ENCODE results near the gene TSPAN33.
"Not testable (repeated sequence)": the region's sequence is repeated elsewhere in the genome, so short reads cannot be mapped to it uniquely, and the experiment has no call there.

Gene TSPAN33

DNA sequence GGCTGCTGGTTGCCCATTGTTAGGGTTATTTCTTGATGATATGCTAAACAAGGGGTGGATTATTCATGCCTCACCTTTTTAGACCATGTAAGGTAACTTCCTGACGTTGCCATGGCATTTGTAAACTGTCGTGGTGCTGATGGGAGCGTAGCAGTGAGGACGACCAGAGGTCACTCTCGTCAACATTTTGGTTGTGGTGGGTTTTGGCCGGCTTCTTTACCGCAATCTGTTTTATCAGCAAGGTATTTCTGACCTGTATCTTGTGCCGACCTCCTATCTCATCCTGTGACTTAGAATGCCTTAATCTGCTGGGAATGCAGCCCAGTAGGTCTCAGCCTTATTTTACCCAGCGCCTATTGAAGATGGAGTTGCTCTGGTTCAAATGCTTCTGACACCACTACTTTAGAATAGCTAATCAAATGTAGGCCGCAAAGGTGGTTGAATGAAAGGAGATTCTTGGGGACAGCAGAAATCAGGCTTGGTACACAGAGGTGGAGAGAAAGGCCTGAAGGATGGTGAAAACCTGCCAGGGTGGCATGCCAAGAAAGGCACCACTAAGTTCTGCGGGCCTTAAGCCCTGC lies 26.0 kb downstream of the TSPAN33 start:
- DNase-seq = no peak

DNA sequence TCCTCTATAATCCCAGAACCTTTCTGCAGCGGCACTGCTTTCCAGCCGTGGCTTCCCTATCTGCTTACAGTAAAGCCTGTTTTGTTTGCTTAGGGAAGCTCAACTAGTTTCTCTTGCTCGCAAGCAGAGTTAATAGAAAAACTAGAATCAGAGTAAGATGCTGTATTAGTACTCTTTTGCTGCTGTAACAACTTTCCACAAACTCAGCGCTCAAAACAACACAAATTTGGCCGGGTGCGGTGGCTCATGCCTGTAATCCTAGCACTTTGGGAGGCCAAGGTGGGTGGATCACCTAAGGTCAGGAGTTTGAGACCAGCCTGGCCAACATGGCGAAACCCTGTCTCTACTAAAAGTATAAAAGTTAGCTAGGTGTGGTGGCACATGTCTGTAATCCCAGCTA lies 29.4 kb downstream of the TSPAN33 start:
- not testable (repeated sequence) for DNase-seq

DNA sequence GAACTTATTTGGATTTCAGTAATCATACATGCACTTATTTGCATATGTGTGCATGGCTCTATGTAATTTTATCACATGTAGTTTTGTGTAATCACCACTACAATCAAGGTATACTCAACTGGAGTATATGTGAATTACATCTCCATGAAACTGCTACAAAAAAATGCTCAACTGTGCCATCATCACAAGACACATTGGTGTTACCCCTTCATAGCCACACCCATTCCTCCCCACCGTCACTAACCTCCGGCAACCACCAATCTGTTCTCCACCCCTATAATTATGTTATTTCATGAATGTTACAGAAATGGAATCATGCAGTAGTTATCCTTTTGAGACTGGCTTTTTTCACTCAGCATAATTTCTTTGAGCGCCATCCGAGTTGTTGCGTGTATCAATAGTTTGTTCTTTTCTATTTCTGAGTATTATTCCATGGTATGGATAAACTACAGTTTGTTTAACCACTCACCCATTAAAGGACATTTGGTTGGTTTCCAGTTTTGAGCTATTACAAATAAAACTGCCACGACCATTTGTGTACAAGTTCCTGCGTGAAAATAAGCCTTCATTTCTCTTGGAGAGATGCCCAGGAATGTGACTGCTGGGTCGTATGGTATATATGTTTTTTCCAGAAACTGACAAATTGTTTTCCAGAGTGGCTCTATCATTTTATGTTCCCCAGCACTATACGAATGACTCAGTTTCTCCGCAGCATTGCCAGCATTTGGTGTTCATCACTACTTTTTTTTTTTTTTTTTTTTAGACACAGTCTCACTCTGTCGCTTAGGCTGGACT lies 32.6 kb downstream of the TSPAN33 start:
- DNase-seq = no peak

DNA sequence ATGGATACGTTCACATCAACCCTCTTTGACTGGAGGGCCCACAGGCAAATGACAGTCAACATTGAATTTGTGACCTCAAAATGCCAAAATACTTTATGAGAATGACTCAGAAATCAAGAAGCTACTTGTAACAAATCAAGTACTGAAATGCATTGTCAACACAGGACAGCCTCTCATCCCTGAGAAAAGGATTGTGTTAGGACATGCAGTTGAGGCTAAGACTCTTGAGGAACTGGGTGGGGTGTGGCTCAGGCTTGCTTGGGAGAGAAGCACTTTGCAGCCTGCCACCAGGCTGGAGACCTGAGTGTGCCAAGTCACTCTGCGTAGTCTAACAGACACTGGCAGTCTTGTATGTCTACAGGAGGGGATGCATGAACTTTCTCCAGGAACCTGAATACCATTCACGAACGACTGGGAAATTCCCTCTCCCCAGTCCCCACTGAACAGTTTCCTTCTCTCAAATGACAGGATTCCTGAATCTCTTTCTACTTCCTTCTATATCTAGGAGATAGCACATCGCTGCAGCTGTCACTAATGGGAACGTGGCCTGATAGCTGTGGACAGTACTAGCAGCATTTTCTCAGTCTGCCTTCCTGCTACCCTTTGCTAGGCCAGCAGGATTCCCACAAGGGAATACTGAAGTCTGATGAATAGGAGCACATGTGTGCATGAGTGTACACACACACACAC lies 40.6 kb downstream of the TSPAN33 start:
- no peak for DNase-seq

DNA sequence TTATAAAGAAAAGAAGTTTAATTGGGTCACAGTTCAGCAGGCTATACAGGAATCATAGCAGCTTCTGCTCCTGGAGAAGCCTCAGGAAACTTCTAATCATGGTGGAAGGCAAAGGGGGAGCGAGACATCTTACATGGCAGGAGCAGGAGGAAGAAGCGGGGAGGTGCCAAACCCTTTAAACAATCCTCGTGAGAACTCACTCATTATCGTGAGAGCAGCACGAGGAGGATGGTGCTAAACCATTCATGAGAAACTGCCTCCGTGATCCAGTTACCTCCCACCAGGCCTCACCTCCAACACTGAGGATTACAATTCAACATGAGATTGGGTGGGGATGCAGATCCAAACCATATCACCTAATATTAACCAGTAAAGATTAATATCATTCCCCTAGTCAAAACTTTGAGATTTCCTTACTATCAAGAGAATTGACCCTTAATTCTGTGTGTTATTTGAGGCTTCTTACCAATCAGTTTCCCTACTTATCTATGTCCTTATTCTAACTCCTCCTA lies 42.3 kb downstream of the TSPAN33 start:
- DNase-seq = no peak

DNA sequence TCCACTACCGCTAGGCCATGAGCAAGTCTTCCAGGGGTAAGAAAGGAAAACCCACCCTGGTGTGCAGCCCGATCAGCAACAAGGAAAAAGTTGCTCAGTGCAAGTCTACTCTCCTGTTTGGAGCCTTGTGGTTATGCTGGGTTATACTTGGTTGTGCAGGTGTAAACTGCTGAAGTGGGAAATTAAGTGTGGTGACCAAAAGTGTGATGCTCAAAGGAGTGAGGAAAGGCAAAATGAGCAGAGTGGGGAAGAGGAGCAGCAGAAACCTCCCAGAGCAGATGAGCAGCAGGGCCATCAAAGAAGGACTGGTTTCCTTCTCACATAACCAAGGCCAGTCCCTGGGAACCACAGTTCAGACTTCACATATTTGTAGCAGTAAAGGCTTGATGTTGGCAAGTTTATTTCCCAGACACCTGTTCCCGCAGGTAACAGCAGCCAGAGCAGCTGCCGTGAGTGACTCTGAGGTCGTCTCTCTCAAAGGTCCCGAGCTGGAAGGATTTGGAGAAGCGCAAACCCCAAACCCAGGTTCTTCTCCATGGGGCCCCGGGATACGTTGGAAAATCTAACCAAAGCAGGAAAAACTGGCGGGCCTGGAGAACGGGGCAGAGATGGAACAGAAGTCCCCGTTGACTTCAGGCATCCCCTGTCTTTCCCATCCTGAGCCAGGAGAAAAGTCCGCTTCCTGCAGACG lies 43.3 kb downstream of the TSPAN33 start:
- DNase-seq = no peak

DNA sequence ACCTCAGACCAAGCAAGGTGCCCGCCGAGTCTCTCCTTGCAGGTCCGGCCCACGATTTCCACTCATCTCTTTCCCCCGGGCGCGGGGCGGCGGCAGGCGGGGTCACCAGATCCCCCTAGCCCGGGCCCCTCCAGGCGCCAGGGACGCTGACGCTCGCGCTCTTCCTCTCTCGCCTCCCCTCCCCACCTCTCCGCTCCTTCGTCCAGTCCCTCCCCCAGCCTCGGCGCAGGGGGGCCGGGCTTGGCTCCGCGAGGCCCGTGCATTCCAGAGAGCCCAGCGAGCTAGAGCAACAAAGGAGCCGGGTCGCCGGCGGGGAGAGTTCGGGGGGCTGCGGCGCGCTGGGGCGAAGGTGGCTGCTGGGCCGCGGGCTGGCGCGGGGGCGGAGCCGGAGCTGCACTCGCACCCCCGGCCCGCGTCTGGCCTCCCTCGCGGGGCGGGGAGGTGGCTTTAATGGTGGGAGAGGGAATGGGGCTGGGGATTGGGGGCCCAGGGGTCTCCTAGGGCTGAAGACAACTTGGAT lies 43.9 kb downstream of the TSPAN33 start, which contains the start of gene SMO:
Gene SMO (plus strand): TSS at position 262 of the 520 bp plus-strand sequence. CDS start 519 bp downstream, outside the sequence.
- no peak for DNase-seq

DNA sequence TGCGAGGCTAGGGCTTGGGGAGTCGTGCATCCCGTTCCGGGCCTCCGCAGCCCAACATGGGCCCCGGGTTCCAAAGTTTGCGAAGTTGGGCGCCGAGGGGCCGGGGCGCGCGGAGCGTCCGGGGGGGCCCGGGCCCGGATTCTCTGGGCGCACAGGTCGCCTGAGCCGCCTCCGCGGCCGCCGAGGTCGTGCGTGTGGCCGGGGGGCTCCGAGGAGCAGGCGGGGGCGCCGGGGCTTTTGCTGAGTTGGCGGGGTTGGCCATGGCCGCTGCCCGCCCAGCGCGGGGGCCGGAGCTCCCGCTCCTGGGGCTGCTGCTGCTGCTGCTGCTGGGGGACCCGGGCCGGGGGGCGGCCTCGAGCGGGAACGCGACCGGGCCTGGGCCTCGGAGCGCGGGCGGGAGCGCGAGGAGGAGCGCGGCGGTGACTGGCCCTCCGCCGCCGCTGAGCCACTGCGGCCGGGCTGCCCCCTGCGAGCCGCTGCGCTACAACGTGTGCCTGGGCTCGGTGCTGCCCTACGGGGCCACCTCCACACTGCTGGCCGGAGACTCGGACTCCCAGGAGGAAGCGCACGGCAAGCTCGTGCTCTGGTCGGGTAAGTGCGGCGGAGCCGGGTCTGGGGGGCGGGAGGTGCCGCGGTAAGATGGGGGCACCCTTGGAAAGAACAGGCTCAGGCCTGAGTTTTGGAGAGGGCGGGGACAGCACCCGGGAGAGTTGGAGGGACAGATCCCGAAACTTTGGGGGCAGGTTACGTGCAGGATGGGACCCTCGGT lies 44.6 kb downstream of the TSPAN33 start:
- DNase-seq = no peak

DNA sequence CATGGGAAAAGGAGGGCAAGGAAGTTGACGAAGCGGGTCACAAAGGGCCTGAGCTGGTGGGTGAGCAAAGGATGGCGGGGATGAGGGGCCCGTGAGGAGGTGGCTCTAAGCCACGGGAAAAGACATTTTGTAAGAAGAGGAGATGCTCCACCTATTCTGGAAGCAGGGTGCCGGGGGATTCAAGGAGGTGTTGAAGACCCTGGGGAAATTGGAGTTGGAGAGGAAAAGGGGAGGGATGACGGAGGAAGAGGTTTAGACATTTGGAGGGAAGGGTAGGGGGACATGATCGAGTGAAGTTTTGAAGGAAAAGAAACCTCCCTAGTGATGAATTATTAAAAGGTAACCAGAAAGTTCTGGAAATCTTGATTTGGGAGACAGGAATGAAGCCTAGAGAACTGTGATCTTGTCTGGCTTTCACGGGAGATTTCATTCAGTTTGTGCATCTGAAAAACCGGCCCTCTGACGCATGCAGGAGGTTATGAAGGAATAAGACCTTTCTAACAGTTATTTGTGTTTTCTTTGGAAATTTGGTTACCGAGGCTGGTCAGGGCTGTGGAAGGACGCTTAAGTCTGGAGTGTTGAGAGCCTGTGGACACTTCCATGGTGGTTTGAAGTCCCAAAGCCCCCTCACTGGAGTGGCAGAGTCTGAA lies 45.3 kb downstream of the TSPAN33 start:
- DNase-seq = no peak

DNA sequence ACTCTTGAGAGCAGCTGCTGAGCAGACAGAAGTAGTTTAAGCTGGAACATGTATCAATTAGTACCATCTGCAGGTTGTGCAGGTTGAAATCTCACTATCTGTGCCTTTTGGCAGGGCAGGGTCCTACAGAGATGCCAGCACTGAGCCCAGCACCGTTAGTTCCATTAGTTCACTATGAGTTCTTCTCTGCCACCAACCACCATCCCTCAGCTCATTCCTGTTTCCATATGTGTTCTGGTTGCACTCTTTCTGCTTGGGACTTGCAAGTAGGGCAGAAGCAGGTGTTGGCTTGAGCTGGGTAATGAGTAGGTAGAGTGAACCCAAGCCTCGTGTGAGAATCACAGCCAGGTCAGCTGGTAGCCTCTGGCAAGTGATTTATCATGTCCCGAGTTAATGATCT lies 46.8 kb downstream of the TSPAN33 start:
- DNase-seq = no peak

DNA sequence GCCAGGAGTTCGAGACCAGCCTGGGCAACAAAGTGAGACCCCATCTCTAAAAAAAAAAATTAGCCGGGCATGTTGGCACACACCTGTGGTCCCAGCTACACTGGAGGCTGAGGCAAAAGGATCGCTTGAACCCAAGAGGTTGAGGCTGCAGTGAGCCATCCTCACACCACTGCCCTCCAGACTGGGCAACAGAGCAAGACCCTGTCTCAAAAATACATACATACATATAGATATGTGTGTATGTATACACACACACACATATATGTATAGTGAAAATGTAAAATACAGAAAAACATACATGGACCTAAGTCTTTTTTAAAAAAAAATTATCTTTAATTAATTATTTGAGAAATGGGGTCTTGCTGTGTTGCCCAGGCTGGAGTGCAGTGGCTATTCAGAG lies 49.4 kb downstream of the TSPAN33 start:
- DNase-seq = no peak

DNA sequence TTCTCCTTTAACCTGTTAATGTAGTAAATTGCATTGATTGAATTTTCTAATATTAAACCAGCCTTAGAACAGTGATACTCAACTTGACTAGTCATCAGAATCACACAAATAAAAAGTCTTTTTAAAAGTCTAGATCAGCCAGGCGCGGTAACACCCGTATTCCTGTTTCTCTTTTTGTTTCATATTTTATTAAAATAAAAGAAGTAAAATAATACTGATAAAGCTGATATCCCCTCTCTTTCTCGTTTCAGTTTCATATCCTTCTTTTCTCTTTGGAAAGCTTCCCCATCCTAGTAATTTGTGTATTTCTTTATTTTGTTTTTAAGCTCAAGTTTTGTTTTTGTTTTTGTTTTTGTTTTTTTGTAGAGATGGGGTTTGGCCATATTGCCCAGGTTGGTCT lies 53.3 kb downstream of the TSPAN33 start:
- no peak for DNase-seq

DNA sequence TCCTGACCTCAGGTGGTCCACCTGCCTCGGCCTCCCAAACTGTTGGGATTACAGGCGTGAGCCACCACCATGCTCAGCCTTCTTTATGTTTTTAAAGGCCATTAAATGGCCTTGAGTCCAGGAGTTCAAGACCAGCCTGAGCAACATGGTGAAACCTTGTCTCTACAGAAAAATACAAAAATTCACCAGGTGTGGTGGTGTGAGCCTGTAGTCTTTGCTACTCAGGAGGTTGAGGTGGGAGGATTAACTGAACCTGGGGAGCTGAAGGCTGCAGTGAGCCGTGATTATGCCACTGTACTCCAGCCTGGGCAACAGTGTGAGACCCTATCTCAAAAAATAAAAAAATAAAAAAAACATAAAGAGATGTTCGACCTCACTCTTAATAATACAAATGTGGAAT lies 54.9 kb downstream of the TSPAN33 start:
- DNase-seq = no peak

DNA sequence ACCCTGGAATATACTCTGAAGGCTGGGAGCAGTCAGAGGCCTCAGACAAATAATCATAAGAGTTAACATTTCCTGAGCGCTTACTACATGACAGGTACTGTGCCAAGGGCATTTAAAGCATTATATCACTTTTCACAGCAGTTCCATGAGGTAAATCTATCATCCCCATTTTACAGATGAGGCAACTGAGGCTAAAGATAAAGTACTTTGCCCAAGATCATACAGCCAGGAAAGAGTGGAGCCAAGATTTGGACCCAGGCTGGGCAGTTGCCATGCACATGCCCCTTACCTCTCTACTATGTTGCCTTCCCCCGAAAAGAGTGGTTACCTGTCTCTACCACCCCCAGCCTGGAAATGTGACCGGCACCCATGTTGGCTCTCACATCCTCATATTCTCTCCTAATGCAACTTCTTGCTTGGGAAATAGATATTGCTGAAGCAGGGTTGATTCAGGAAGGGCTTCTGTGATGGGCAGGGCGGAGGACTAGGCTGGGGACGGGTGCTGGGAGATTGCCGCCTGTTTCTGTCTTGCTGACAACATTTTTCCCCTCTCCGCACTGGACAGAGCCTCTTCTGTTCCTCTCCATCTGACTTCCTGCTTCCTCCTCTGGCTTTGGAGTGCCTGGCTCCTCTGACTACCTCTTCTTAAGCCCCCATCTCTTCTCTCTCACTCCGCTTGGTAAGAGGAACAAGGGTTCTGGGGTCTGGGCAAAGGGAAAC lies 57.7 kb downstream of the TSPAN33 start:
- no peak for DNase-seq

DNA sequence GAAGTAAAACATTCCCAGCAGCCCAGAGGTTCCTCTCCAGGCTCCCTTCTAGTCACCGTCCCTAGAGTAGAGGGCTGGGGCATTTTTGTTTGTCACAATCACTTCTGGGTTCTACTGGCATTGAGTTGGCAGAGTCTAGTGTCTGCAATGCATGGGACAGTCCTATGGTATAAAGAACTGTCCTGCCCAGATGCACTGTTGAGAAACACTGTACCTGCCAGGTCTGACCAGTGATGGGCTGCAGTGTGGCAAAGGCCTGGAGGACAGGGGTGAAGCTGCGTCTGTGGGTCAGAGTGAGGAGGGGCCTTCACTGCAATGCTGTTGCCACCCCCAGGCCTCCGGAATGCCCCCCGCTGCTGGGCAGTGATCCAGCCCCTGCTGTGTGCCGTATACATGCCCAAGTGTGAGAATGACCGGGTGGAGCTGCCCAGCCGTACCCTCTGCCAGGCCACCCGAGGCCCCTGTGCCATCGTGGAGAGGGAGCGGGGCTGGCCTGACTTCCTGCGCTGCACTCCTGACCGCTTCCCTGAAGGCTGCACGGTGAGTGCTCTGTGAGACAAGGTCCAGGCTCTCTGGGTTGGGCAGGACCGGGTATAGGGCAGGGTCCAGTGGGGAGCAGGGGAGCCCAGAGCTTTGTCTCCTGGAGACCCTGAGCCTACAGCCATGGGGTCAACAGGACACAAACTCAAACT lies 58.7 kb downstream of the TSPAN33 start:
- DNase-seq = no peak

DNA sequence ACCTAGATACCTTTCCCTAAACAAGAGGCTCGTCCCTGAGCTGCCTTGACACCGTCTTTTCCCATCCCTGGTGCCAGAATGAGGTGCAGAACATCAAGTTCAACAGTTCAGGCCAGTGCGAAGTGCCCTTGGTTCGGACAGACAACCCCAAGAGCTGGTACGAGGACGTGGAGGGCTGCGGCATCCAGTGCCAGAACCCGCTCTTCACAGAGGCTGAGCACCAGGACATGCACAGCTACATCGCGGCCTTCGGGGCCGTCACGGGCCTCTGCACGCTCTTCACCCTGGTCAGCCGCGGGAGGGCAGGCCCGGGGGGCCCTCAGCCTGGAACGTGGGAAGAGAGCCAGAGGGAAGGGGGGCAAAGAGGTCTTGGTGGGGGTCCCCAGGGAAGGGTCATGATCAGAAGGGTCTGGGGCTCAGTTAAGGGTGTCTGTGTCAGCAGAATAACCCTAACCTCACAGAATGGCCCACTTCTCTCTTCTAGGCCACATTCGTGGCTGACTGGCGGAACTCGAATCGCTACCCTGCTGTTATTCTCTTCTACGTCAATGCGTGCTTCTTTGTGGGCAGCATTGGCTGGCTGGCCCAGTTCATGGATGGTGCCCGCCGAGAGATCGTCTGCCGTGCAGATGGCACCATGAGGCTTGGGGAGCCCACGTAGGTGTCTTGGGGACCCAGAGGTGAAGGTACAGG lies 60.8 kb downstream of the TSPAN33 start:
- no peak for DNase-seq

DNA sequence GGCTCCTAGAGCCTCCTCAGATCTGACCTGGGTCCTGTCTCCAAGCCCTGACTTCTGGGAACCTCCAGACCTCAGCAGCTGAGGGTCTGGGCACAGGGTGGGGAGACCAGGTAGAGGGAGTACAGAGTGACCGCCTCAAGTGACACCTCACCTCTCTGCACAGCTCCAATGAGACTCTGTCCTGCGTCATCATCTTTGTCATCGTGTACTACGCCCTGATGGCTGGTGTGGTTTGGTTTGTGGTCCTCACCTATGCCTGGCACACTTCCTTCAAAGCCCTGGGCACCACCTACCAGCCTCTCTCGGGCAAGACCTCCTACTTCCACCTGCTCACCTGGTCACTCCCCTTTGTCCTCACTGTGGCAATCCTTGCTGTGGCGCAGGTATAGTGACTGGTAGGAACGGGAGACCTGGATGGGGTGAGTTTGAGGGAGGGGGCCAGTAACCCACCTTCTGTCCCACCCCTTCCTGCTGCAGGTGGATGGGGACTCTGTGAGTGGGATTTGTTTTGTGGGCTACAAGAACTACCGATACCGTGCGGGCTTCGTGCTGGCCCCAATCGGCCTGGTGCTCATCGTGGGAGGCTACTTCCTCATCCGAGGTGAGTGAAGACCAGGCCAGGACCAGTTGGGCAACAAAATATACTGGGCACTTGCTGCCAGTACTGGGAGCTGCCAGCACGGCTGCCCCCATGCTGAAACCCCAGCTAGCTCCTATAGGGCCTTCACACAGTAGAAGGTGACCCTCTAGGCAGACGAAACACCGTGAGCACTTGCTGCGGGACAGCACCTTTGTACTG lies 61.7 kb downstream of the TSPAN33 start:
- no peak for DNase-seq

DNA sequence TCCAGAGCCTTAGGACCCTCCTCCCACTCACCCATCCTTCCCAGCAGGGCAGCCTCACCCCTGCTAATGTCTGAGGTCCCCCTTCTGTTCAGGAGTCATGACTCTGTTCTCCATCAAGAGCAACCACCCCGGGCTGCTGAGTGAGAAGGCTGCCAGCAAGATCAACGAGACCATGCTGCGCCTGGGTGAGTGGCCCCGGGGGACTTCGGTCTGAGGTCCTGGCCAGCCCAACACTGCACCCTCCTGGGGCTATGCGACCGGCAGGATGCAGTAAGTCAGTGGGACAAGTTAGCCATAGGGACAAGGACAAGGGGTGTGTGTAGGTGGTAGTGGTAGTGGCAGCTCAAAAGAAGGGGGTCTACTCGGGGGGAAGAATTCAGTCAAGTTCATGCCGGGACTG lies 64.2 kb downstream of the TSPAN33 start:
- DNase-seq = no peak
